ENCODE data around the gene RPS6KL1. TPM values are rescaled to one million over a fixed set of nuclear protein-coding genes. Genes with fewer than 3 reads are reported as not detected.

Gene RPS6KL1
- total RNA-seq, 1 experiment from 2014 or later = 18.8 TPM

DNA sequence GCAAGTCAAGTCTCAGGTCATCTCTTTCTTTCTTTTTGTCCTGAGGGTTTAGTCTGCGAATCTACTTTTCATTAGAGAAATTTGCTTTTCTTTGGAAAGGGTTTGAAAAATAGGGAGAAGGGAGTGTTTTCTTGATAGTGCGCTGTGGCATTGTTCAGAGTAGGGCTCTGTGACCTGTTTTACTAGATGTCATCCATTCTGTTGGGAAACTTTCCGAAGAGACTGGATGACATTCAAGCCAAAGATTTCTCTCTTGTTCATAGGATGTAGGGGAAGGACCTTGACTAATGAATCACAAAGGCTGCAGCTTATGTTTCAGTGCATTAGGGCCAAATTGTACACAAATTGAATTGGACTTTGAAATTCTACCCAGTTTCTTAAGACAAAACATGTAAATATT is 26.7 kb downstream of the RPS6KL1 start:
- no peak overlapping the region for H3K23ac ChIP-seq (ENCODE audit: insufficient read length, low read depth, low read length)
- no peak overlapping the region for H3K27ac ChIP-seq (ENCODE audit: insufficient read length, low read depth, low read length)
- H4K8ac ChIP-seq (replicated peaks; ENCODE audit: insufficient read length, low read depth, low read length) = no peak overlapping the region
- H3K9me3 ChIP-seq (ENCODE audit: control insufficient read depth, low read depth, low read length) = no peaks in the 10 kb centered on the region
- H2AK5ac ChIP-seq (ENCODE audit: insufficient read length, low read length) = no peak overlapping the region
- no peak overlapping the region for H2BK20ac ChIP-seq (ENCODE audit: low read depth, low read length, poor library complexity, severe bottlenecking)
- no peak overlapping the region for H3K4me3 Mint-ChIP-seq
- H2AFZ ChIP-seq (ENCODE audit: low read length) = no peak overlapping the region
- no peak overlapping the region for H2BK5ac ChIP-seq (ENCODE audit: insufficient read length, low read length)
- no peak overlapping the region for H3K14ac ChIP-seq (ENCODE audit: insufficient read depth, low read length)
- no peak overlapping the region for H3K56ac ChIP-seq (ENCODE audit: insufficient read length, low read depth, low read length)
- H4K20me1 ChIP-seq (ENCODE audit: control insufficient read depth, insufficient read depth, insufficient read length) = no peaks in the 10 kb centered on the region
- H3K36me3 Mint-ChIP-seq (ENCODE audit: insufficient read depth in 1 of 3, low read depth in 3 of 3) = peaks cover 75 to 99% (median 98%) of the 10 kb centered on the region in 3 experiments; a peak in 6 of 7 replicates
- no peaks in the 10 kb centered on the region for H3K79me2 ChIP-seq (ENCODE audit: insufficient read depth, low read length)
- WGBS (ENCODE audit: extremely low coverage, insufficient read length, low lambda C conversion rate) = no CpG with 5 or more reads among the region's 3 CpGs
- TF ChIP-seq, protein P1, sequence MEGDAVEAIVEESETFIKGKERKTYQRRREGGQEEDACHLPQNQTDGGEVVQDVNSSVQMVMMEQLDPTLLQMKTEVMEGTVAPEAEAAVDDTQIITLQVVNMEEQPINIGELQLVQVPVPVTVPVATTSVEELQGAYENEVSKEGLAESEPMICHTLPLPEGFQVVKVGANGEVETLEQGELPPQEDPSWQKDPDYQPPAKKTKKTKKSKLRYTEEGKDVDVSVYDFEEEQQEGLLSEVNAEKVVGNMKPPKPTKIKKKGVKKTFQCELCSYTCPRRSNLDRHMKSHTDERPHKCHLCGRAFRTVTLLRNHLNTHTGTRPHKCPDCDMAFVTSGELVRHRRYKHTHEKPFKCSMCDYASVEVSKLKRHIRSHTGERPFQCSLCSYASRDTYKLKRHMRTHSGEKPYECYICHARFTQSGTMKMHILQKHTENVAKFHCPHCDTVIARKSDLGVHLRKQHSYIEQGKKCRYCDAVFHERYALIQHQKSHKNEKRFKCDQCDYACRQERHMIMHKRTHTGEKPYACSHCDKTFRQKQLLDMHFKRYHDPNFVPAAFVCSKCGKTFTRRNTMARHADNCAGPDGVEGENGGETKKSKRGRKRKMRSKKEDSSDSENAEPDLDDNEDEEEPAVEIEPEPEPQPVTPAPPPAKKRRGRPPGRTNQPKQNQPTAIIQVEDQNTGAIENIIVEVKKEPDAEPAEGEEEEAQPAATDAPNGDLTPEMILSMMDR (conservative IDR thresholded peaks at IDR 0.05) = no peak
- no peaks in the 10 kb centered on the region for H3K23me2 ChIP-seq (ENCODE audit: insufficient read length, low read depth, low read length, poor library complexity, severe bottlenecking)
- no peak for DNase-seq
- no peak overlapping the region for H3K9ac ChIP-seq (ENCODE audit: extremely low read depth, insufficient read length, low read length)
- no peak overlapping the region for H3K27ac Mint-ChIP-seq
- H3K4me1 ChIP-seq (ENCODE audit: insufficient read depth, low read length) = no peaks in the 10 kb centered on the region
- H3K4me1 Mint-ChIP-seq = no peaks in the 10 kb centered on the region
- no peaks in the 10 kb centered on the region for H3K79me1 ChIP-seq (ENCODE audit: insufficient read depth, low read depth, low read length, poor library complexity, severe bottlenecking)
- H2BK120ac ChIP-seq (ENCODE audit: low read depth, low read length, poor library complexity, severe bottlenecking) = no peak overlapping the region
- H3K4me2 ChIP-seq (ENCODE audit: insufficient read depth, insufficient read length, low read length) = no peak overlapping the region
- no peaks in the 10 kb centered on the region for H3K9me3 Mint-ChIP-seq
- no peak overlapping the region for H2BK15ac ChIP-seq (ENCODE audit: low read depth, low read length)
- no peak overlapping the region for H4K5ac ChIP-seq (ENCODE audit: insufficient read length, low read depth, low read length)
- H3K18ac ChIP-seq (ENCODE audit: insufficient read length, low read depth, low read length) = no peak overlapping the region
- H3T11ph ChIP-seq (ENCODE audit: low read length) = no peak overlapping the region
- H3K27me3 ChIP-seq (ENCODE audit: insufficient read depth, low read length) = no peaks in the 10 kb centered on the region
- H2BK12ac ChIP-seq (ENCODE audit: insufficient read length, low read depth, low read length) = no peak overlapping the region
- H3K4ac ChIP-seq (ENCODE audit: low read depth, low read length) = no peak overlapping the region
- no peaks in the 10 kb centered on the region for H3K27me3 Mint-ChIP-seq (ENCODE audit: low read depth)
- H4K91ac ChIP-seq (ENCODE audit: insufficient read length, low read depth, low read length) = no peak overlapping the region
